OCI-LY7 (cell line): ENCODE measurements around the gene PYGB. TPM values are rescaled to one million over a fixed set of nuclear protein-coding genes. Genes with fewer than 3 reads are reported as not detected.

Experiments
- BruUV-seq: library from RNA; stranded (reverse); fragments of 400-500 nt; replicated peaks from 2 replicates; lab custom pipeline; 2021; lab: Mats Ljungman, UMichigan
- CTCF ChIA-PET: fragments of 300-600 bp; sonication (Branson Sonifier 250); formaldehyde crosslinking; loops from one replicate; lab custom pipeline; 2022; ENCODE audit warnings: antibody characterized with exemption; ENCODE audit not compliant: unreplicated experiment; lab: Charles Lee
- POLR2A ChIA-PET: fragments of 300-600 bp; sonication (Branson Sonifier 250); formaldehyde crosslinking; loops from one replicate; lab custom pipeline; 2022; ENCODE audit warnings: antibody characterized with exemption; lab: Charles Lee
- DNase-seq: peaks from one replicate; pipeline ENCODE4 v3.0.0-alpha.2; 2015; ENCODE audit warnings: low spot score
- H2AFZ ChIP-seq: fragments of 200-600 bp; sonication (generic), shearing (Covaris generic); 2 replicates; pipeline ENCODE4 v1.6.1; 2014; ENCODE audit warnings: mild to moderate bottlenecking, antibody characterized with exemption, low read length, moderate library complexity
- H3K27ac ChIP-seq: fragments of 200-600 bp; sonication (generic); 2 replicates; pipeline ENCODE4 v1.5.1; 2014; ENCODE audit warnings: mixed run types, low read depth, mild to moderate bottlenecking, moderate library complexity, low read length, inconsistent platforms; ENCODE audit not compliant: poor library complexity, severe bottlenecking
- H3K36me3 ChIP-seq: fragments of 200-600 bp; sonication (generic); 2 replicates; pipeline ENCODE4 v1.6.1; 2014; ENCODE audit warnings: mild to moderate bottlenecking, antibody characterized with exemption, low read length, moderate library complexity, mixed read lengths; ENCODE audit not compliant: insufficient read depth
- H3K4me1 ChIP-seq: fragments of 200-600 bp; sonication (generic); 2 replicates; pipeline ENCODE4 v1.5.1; 2014; ENCODE audit warnings: mild to moderate bottlenecking, low read length; ENCODE audit not compliant: insufficient read depth, poor library complexity, severe bottlenecking
- H3K4me2 ChIP-seq: fragments of 200-600 bp; sonication (generic); 2 replicates; pipeline ENCODE4 v1.6.1; 2014; ENCODE audit warnings: mild to moderate bottlenecking, low read length
- H3K4me3 ChIP-seq: fragments of 200-600 bp; sonication (generic); 2 replicates; pipeline ENCODE4 v1.5.1; 2014; ENCODE audit warnings: mild to moderate bottlenecking, low read depth, low read length; ENCODE audit not compliant: poor library complexity, severe bottlenecking
- H3K79me2 ChIP-seq: fragments of 200-600 bp; sonication (generic); 2 replicates; pipeline ENCODE4 v1.6.1; 2016; ENCODE audit warnings: low read depth, mild to moderate bottlenecking, low read length, moderate library complexity, mixed read lengths; ENCODE audit not compliant: insufficient read depth
- H3K9me2 ChIP-seq: fragments of 200-600 bp; sonication (generic); 2 replicates; pipeline ENCODE4 v1.6.1; 2016; ENCODE audit warnings: mild to moderate bottlenecking, low read length, mixed read lengths; ENCODE audit not compliant: insufficient read depth
- H3K9me3 ChIP-seq: fragments of 200-600 bp; sonication (generic); 2 replicates; pipeline ENCODE4 v1.6.1; 2014; ENCODE audit warnings: mild to moderate bottlenecking, mixed run types, low read length, mixed read lengths
- H4K20me1 ChIP-seq: fragments of 200-600 bp; sonication (generic); 2 replicates; pipeline ENCODE4 v1.6.1; 2014; ENCODE audit warnings: mild to moderate bottlenecking, antibody characterized with exemption, low read length, moderate library complexity, mixed read lengths; ENCODE audit not compliant: insufficient read depth
- CTCF ChIP-seq: fragments of 200-600 bp; sonication (generic); conservative IDR thresholded peaks from 2 replicates; pipeline ENCODE4 v1.5.1; 2014; ENCODE audit warnings: mild to moderate bottlenecking, antibody characterized with exemption, low read length, moderate library complexity, mixed read lengths
- EZH2phosphoT487 ChIP-seq: fragments of 200-600 bp; sonication (generic); IDR thresholded peaks from 2 replicates; pipeline ENCODE4 v1.6.1; 2018; ENCODE audit warnings: low read depth, borderline replicate concordance, mild to moderate bottlenecking, mixed run types, antibody characterized with exemption, low read length, moderate library complexity, mixed read lengths
- intact Hi-C: fragments of 100-400 bp; cut with micrococcal nuclease; formaldehyde crosslinking; loops from one replicate; pipeline ENCODE4 v1.10.0; 2022; ENCODE audit not compliant: unreplicated experiment
- total RNA-seq, 2 experiments: library from RNA; depleted of rRNA in 1 of 2; stranded (reverse); fragments of >200 nt in 1 of 2; shearing (Covaris generic) in 1 of 2; gene quantifications; 2 replicates each; pipeline ENCODE4 v1.2.3, GENCODE V29; 2014 to 2022

The PYGB gene
- total RNA-seq, 2 experiments from 2014 or later = 4.9 to 7.0 TPM

- H3K36me3 ChIP-seq = no peaks in the 10 kb centered on the region
- no peaks in the 10 kb centered on the region for H4K20me1 ChIP-seq
- no peak for DNase-seq
- H3K4me3 ChIP-seq = no peak overlapping the region
- ChIA-PET CTCF (no interaction called here), POLR2A (no interaction called here)
- H3K79me2 ChIP-seq = no peaks in the 10 kb centered on the region
- H3K9me2 ChIP-seq = no peaks in the 10 kb centered on the region
- H3K4me1 ChIP-seq = no peaks in the 10 kb centered on the region
- no peak overlapping the region for H3K27ac ChIP-seq
- intact Hi-C loops = no loop called here
- H2AFZ ChIP-seq = no peak overlapping the region
- H3K4me2 ChIP-seq = no peak overlapping the region
- no peak for TF ChIP-seq CTCF
- TF ChIP-seq EZH2phosphoT487 = no peak
- H3K9me3 ChIP-seq = no peaks in the 10 kb centered on the region
- no TSS peak for BruUV-seq
Observed at GRCh38 chr20:25229486-25230165, 18.3 kb upstream of the PYGB start.

- Histone ChIP-seq H4K20me1 (no peaks in the 10 kb centered on the region), H3K9me2 (no peaks in the 10 kb centered on the region), H3K4me2 (no peak overlapping the region), H2AFZ (no peak overlapping the region), H3K36me3 (no peaks in the 10 kb centered on the region), H3K27ac (no peak overlapping the region), H3K4me1 (no peaks in the 10 kb centered on the region), H3K9me3 (no peaks in the 10 kb centered on the region), H3K4me3 (no peak overlapping the region), H3K79me2 (no peaks in the 10 kb centered on the region)
- DNase-seq = no peak
- no peak for TF ChIP-seq CTCF
- TF ChIP-seq EZH2phosphoT487 = no peak
- POLR2A ChIA-PET = interaction anchor here (0.7 kb wide), 1 partner anchor 17 kb away, joined by 3 read pairs; no protein-coding TSS in a partner anchor
- CTCF ChIA-PET = no interaction called here
- no TSS peak for BruUV-seq
- intact Hi-C loops = no loop called here
Observed at GRCh38 chr20:25230166-25230831, 17.6 kb upstream of the PYGB start.
